PC-3 (cell line): ENCODE measurements around the gene KCNQ2. TPM values are rescaled to one million over a fixed set of nuclear protein-coding genes. Genes with fewer than 3 reads are reported as not detected.
A peak's percentile ranks its signal among the peaks of the same experiment; 100 is the strongest.

Experiments
- ATAC-seq: fragments of 200-7000 bp; cut with Tn5 transposase; 2 replicates; pipeline ENCODE4 v1.9.1; 2020; ENCODE audit warnings: mild to moderate bottlenecking, moderate library complexity
- BruUV-seq: library from RNA; stranded (reverse); fragments of 400-500 nt; replicated peaks from 2 replicates; lab custom pipeline; 2021; lab: Mats Ljungman, UMichigan
- CTCF ChIA-PET: fragments of 300-600 bp; sonication (Branson Sonifier 250); formaldehyde crosslinking; loops from one replicate; lab custom pipeline; 2022; ENCODE audit warnings: antibody characterized with exemption; lab: Charles Lee
- POLR2A ChIA-PET: fragments of 300-600 bp; sonication (Branson Sonifier 250); formaldehyde crosslinking; loops from one replicate; lab custom pipeline; 2022; ENCODE audit warnings: antibody characterized with exemption; ENCODE audit not compliant: unreplicated experiment; lab: Charles Lee
- DNase-seq: peaks from one replicate; pipeline ENCODE4 v3.0.0-alpha.2; 2015
- H2AFZ ChIP-seq: fragments of 300-600 bp; sonication (generic); 2 replicates; pipeline ENCODE4 v1.6.0; 2016; ENCODE audit warnings: antibody characterized with exemption, low read length
- H3F3A ChIP-seq: fragments of 300-600 bp; sonication (generic); one replicate; pipeline ENCODE4 v1.6.0; 2017; ENCODE audit warnings: antibody characterized with exemption, low read length, control low read depth, mild to moderate bottlenecking; ENCODE audit not compliant: unreplicated experiment
- H3K27ac ChIP-seq: fragments of 300-600 bp; sonication (generic); 2 replicates; pipeline ENCODE4 v1.5.1; 2016; ENCODE audit warnings: mild to moderate bottlenecking, low read length
- H3K27me3 ChIP-seq: fragments of 300-600 bp; sonication (generic); 2 replicates; pipeline ENCODE4 v1.6.1; 2016; ENCODE audit warnings: low read length, mixed read lengths
- H3K36me3 ChIP-seq: fragments of 300-600 bp; sonication (generic); 2 replicates; pipeline ENCODE4 v1.6.1; 2016; ENCODE audit warnings: low read depth, mixed run types, low read length, mixed read lengths
- H3K4me1 ChIP-seq: fragments of 300-600 bp; sonication (generic); 2 replicates; pipeline ENCODE4 v1.5.1; 2016; ENCODE audit warnings: low read length; ENCODE audit not compliant: insufficient read depth
- H3K4me2 ChIP-seq: fragments of 300-600 bp; sonication (generic); 2 replicates; pipeline ENCODE4 v1.6.0; 2016; ENCODE audit warnings: low read length
- H3K4me3 ChIP-seq: fragments of 300-600 bp; sonication (generic); 2 replicates; pipeline ENCODE4 v1.5.1; 2016; ENCODE audit warnings: mild to moderate bottlenecking, low read length, mixed read lengths
- H3K79me2 ChIP-seq: fragments of 300-600 bp; sonication (generic); 2 replicates; pipeline ENCODE4 v1.6.1; 2017; ENCODE audit warnings: low read length, mixed read lengths
- H3K9ac ChIP-seq: fragments of 300-600 bp; sonication (generic); 2 replicates; pipeline ENCODE4 v1.6.0; 2016; ENCODE audit warnings: mild to moderate bottlenecking, low read length
- H3K9me2 ChIP-seq: fragments of 300-600 bp; sonication (generic); replicated peaks from 2 replicates; pipeline ENCODE4 v1.6.1; 2016; ENCODE audit warnings: mixed run types, low read length, mixed read lengths
- H3K9me3 ChIP-seq: fragments of 300-600 bp; sonication (generic); 2 replicates; pipeline ENCODE4 v1.6.1; 2016; ENCODE audit warnings: low read length, mixed read lengths
- H4K20me1 ChIP-seq: fragments of 300-600 bp; sonication (generic); 2 replicates; pipeline ENCODE4 v1.6.1; 2016; ENCODE audit warnings: low read length, mixed read lengths
- CTCF ChIP-seq: fragments of 300-600 bp; sonication (generic); conservative IDR thresholded peaks from 2 replicates; pipeline ENCODE4 v1.5.1; 2017; ENCODE audit warnings: antibody characterized with exemption, low read depth, mild to moderate bottlenecking, low read length
- EZH2 ChIP-seq: fragments of 300-600 bp; sonication (generic); IDR thresholded peaks from one replicate; pipeline ENCODE4 v1.6.1; 2017; ENCODE audit warnings: antibody characterized with exemption, mild to moderate bottlenecking, low read length; ENCODE audit not compliant: unreplicated experiment
- EZH2phosphoT487 ChIP-seq: fragments of 300-600 bp; sonication (generic); IDR thresholded peaks from 2 replicates; pipeline ENCODE4 v1.6.1; 2018; ENCODE audit warnings: mild to moderate bottlenecking, antibody characterized with exemption, low read length, borderline replicate concordance
- intact Hi-C: fragments of 100-400 bp; cut with micrococcal nuclease; formaldehyde crosslinking; loops from 2 replicates; pipeline ENCODE4 v1.9.0; 2023
- total RNA-seq: library from RNA; depleted of rRNA; stranded (reverse); fragments of >200 nt; gene quantifications from 2 replicates; pipeline ENCODE4 v1.2.3, GENCODE V29; 2014

The KCNQ2 gene
- total RNA-seq, 1 experiment from 2014 or later: not detected

DNA sequence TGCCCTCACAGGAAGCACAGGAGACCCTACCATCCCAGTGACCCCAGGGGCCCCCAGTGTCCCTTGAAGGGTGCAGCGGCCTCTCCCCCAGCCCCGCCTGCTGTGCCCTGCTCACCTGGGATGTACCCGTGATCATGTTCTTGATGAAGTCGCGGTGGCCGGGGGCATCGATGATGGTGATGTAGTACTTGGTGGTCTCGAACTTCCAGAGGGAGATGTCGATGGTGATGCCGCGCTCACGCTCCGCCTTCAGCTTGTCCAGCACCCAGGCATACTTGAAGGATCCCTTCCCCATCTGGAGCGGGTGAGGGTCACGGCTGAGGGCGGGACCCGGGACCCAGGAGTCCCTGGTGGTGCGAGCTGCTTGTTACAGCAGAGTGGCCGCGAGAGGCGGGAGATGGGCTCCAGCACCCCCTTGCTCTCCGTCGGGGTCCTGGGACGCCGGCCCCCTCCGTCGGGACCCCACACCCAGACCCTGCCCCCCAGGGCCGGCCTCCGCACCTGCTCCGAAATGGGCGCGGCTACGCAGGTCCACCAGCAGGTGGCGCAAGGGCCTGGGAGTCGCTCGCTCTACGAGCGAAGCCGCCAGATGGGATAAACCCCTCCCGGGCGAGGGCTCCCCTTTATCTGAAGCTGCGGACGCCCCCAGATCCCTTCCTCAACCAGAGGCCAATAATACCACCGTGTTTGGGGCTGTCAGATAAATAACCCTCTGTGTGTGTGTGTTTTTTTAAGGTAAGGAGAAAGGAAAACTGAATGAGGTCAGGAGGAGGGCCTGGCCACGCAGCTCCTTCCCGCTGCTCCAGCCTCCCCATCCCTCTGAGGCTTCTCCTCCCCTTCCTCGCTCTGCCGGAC lies 23.5 kb upstream of the KCNQ2 start:
- Histone ChIP-seq H3K36me3 (peaks cover 49% of the 10 kb centered on the region), H3K4me3 (no peak overlapping the region), H3K9me2 (no peaks in the 10 kb centered on the region), H3K27ac (no peak overlapping the region), H3K27me3 (no peaks in the 10 kb centered on the region), H3K4me2 (peak overlapping the region; percentile 98), H3K9ac (no peak overlapping the region), H3F3A (no peaks in the 10 kb centered on the region), H2AFZ (no peak overlapping the region), H3K79me2 (peaks cover 21% of the 10 kb centered on the region), H3K9me3 (no peaks in the 10 kb centered on the region), H4K20me1 (no peaks in the 10 kb centered on the region; the same call in 1 of the 2 replicates), H3K4me1 (peaks cover 14% of the 10 kb centered on the region)
- DNase-seq (peak; percentile 51), ATAC-seq (peak; percentile 15)
- CTCF ChIA-PET: interaction anchor here (0.9 to 1.7 kb wide), 3 partner anchors 25 to 42 kb away, joined by 4 to 21 read pairs (median 4); partner anchors contain the start of genes PPDPF and PTK6
- POLR2A ChIA-PET: no interaction called here
- intact Hi-C loops: no loop called here
- BruUV-seq: no TSS peak
- no peak for TF ChIP-seq EZH2
- TF ChIP-seq EZH2phosphoT487: no peak
- peak; percentile 90 for TF ChIP-seq CTCF

DNA sequence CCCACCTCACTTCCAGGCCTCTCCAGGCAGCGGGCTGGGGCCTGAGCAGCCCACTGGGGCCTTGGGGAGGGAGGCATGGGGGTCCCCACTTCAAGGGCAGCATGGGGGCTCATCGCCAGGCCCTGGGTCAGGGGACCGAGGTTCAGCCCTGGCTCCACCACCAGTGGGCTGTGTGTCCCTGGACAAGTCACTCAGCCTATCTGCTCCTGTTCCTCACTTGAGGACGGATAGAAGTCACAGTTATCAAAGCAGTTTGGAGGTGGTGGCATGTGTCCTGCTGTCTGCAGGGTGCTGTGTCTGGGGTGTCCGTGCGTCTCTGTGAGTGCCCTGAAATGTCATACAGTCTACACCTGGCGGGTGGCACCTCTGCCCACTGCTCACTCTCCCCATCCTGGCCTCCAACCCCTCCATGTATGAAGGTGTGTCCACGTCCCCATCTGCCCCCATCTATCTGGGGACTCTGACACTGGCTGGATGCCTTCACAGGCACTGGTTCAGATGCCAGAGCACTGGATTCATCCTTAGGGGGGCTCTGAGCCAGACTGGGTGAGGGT lies 22.8 kb upstream of the KCNQ2 start:
- intact Hi-C loops: no loop called here
- H3K9me2 ChIP-seq: no peaks in the 10 kb centered on the region
- H3K79me2 ChIP-seq: peaks cover 21% of the 10 kb centered on the region
- H3K27ac ChIP-seq: no peak overlapping the region
- ChIA-PET CTCF (no interaction called here), POLR2A (no interaction called here)
- no peak overlapping the region for H3K4me3 ChIP-seq
- no TSS peak for BruUV-seq
- peaks cover 14% of the 10 kb centered on the region for H3K4me1 ChIP-seq
- DNase-seq (no peak), ATAC-seq (no peak)
- H2AFZ ChIP-seq: no peak overlapping the region
- TF ChIP-seq EZH2phosphoT487: no peak
- no peak for TF ChIP-seq EZH2
- no peak for TF ChIP-seq CTCF
- H4K20me1 ChIP-seq: no peaks in the 10 kb centered on the region; the same call in 1 of the 2 replicates
- H3K9me3 ChIP-seq: no peaks in the 10 kb centered on the region
- no peak overlapping the region for H3K4me2 ChIP-seq
- H3K27me3 ChIP-seq: no peaks in the 10 kb centered on the region
- no peaks in the 10 kb centered on the region for H3F3A ChIP-seq
- peaks cover 50% of the 10 kb centered on the region for H3K36me3 ChIP-seq
- H3K9ac ChIP-seq: no peak overlapping the region
